KG1 (cell line): ENCODE data around the gene NUMB.
"Not testable (repeated sequence)": the region's sequence is repeated elsewhere in the genome, so short reads cannot be mapped to it uniquely, and the experiment has no call there.

Experiments
- DNase-seq: peaks from one replicate; lab custom pipeline; 2025; lab: John Stamatoyannopoulos, UW

Gene NUMB

DNA sequence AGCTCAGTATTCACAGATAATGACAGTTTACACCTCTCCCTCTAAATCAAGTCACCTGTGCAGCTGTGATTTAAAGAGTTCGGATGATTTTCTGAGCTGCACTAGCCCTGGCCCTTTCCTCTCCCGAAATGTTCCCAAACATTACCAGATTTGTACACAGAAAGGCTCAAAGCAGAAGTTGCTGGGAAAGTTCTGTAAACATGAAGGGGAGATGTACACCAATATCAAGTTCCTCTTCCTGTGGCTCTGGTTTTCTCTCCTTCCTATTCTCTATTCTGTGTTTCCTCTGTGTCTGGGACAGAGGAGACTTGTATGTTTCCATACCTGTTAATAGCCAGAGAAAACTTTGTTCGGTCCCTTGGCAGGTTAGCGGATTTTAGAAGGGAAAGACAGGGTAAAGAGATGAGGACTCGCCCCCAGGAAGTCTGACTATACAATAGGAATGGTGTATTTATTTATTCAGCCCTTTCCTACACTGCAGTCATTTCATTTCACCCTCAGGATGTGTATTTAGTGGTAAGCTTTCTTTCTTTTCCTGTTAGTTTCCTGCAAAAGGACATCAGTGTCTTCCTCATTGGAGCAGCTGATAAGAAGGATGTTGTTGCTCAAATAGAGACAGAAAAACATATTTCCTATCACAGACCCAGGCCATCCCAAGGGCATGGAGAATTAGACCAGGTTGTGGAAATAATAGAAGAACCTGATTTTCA lies 7.6 kb upstream of the NUMB start:
- DNase-seq = no peak

DNA sequence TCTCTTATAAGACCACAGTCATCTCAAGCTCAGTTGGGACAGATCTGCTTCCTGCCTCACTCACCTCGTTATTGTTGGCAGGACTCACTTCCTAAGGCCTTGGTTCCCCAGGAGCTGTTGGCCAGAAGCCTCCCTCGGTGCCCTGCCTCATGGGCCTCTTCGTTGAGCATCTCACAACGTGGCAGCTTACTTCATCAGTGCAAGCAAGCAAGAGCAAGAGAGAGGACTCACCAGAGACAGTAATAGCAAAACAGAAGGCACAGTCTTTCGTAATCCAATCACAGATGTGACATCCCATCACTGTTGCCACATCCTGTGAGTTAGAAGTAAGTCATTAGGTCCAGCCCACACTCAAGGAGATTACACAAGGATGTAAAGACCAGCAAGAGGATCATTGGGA lies 5.1 kb upstream of the NUMB start:
- no peak for DNase-seq

DNA sequence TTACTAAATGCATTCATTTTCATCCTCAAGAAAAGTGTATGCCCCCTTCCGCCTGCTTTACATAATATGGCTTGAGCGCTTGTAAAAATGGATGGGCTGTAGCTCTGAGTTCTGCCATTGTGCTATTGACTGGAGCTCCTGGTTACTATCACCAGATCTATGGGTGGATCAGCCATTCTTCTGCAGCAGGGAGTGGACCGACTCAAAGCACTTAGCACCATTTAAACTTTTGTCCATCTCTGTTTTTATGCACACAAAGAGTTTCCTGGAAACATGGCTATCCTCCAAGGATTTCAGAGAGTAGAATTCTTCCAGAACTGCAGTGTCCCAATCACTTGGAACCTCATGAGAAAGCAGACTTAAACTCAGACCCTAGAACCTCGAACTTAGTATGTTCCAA lies 4.5 kb upstream of the NUMB start:
- DNase-seq = no peak

DNA sequence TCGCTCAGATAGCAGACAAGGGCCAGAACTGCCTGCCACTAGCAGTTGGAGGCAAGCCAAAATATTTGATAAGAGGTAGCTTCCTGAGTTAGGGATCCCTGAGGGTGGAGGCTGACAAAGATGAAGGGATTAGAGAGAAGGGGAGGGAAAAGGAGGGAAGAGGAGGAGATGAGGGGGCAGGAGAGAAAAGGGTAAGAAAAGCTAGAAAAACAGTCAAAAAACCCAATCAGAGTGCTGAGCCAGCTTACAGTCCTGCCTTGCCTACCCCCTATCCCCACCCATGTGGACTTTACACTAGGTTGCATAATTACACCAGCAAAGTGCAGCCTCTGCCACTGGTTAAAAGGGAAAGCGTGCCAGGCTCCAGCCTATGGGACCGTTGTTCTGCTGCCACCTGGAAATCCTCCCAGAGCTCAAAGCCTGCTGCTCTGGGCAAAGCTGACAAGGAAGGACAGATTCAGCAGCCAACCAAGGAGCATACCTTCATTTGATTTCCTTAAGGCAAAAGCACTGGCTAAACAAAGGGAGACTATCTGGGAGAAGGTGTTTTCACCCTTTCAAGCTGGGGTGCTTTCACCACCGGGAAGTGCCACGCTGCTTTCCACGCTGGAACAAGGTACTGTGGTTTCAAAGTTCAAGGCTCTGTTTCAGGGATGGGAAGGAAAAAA lies 3.8 kb upstream of the NUMB start:
- no peak for DNase-seq

DNA sequence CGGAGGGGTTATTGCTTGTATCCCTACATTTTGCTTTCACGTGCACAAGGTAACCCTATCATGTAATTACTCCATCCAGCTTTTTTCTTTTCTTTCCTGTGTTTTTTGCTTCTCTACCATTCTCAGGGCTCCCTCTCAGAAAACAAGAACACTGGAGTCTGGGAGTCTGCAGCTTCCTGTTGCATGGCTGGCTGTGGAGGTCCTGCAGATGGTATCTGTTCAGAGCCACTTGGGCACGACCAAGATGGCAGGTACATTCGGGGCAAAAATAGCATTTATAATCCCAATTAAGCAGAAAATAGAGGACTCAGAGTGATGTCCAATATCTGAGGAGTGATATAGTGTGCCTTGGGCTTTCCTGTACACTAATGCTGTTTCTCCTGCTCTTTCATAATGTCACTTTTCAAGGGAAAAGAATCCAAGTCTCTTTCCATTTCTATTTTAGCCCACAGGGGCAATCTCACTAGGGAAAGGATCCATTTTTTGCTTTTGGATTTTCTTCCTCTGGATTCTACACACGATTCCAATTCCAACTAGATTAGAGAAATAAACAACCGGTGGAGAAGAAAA lies 3.2 kb upstream of the NUMB start:
- no peak for DNase-seq

DNA sequence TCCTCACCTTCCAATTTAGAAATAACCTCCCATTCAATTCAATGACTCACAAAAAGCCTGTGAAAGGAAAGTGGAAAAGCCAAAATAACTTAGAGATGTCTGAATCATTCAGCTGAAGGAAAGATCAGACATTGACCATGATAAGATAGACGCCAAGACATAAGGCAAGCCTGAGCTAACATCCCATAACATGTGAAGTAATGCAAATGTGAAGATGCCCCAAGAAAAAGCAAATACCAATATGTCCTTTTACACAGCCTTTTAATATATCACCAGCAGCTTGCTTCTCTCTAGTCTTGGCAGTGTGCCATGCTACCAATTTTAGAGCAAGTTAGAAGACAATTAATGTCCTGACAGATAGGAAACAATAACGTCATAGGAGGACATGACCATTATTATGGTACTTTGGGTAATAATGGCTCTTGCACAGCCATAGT lies 2.4 kb upstream of the NUMB start:
- no peak for DNase-seq

DNA sequence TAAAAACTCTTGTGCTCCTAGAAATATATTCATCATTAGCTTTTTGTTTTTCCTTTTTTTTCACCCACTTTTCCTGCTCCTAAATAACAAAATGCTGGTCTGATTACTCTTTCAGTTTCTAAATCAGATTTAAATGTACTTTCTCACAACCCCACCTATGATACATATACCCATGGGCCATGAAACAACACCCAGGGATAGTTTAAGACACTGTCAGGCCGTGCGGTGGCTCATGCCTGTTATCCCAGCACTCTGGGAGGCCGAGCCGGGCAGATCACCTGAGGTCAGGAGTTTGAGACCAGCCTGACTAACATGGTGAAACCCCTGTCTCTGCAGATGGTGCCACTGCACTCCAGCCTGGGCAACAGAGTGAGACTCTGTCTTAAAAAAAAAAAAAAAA lies 1.6 kb upstream of the NUMB start:
- no peak for DNase-seq

DNA sequence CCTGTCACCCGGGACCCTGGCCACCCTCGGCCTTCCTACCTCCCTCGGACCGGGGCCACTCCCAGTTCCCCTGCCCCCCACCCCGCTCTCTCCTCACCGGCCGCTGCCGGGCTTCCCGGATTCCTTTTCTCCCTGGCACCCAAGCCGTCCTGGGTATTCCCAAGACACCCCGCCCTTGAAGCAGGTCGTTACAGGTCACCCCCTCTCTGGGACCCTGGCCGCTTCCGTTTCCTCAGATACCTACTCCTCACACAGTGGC lies 493 bp downstream of the NUMB start:
- no peak for DNase-seq

DNA sequence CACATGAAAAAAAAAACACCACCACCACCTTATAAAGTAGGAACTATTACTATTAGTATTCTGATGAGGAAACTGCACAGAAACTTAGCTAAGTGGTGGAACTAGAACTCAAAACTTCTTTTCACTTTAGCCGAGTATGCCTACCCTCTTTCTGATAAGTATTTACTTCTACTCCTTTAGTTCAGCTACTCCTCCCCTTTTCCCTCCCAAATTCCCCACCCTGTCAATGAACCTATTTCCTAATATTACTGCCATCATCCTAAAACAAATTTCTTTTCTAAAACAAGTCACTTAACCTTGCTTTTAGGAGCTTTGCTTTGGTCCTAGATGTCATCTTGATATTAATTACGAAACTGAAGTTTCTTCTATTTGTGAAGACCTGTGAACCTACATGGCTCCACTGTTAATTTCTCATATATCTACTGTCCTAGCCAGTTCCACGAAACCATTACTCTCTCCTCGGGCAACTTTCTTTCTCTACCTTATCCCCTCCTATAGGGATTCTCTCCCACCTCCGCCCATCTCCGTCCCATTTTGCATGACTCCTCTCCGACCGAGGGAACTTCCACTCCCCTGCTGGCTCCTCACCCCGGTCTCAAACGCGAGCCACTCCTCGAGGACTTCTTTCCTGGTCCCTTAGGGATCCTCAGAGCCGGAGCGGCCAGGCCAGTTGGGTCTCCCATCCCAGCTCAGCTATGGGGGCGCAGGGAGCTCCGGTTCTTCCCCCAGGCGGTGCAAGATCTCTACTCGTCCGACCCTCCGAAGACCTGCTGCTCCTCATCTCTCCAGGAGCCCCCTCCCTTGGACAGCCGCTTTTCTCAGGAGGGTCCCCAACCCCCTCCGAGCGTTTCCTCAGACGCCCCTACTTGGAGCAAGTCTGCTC lies 1.1 kb downstream of the NUMB start:
- DNase-seq = no peak

DNA sequence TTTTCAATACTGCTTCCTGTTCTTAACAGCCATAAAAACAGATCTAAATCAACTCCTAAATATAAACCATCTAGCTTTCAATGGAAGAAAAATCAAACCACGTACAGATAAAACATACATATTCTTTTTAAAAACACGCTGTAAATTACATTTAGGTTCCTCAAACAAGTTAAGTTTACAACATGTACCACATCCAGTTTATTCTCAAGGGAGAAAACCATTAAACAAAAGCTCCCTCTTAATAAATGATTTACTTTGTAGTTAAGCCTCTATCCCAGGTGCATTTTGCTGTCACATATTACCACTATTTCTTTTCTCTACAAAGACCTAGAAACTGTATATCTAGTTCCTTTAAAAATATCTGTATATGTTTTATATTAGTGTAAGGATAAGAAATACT lies 3.1 kb downstream of the NUMB start:
- no peak for DNase-seq

DNA sequence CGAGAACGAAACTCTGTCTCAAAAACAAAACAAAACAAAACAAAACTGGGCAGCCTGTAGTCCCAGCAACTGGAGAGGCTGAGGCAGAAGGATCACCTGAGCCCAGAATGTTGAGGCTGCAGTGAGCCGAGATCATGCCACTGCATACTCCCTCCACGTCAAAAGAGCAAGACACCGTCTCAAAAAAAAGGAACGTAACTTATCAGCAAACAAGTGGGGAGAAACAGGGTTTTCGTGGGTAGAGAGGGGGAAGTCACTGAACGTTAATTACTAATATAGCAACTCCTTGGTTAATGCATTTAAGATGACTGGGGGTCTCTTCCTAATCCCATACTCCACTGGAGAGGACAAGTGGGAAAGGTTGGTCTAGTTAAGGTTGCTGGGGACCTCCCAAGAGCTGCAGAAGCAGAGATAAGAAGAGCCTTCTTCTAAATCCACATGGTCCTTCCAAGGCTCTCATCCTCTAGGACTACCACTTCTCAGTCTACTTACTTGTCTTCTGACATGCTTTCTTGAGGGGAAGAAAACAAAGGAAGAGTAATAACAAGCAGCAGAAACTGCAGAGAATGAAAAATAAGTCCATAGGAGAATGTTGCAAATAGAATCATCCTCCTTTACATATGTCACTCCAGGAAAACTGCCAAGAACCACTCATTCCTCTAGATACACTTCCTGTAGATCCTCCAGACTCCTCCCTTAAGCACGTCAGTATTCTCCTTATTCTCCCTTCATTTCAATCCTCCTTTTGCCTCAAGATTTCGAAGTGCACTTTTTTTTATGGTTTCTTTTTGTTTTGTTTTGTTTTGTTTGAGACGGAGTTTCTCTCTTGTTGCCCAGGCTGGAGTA lies 5.8 kb downstream of the NUMB start:
- no peak for DNase-seq

DNA sequence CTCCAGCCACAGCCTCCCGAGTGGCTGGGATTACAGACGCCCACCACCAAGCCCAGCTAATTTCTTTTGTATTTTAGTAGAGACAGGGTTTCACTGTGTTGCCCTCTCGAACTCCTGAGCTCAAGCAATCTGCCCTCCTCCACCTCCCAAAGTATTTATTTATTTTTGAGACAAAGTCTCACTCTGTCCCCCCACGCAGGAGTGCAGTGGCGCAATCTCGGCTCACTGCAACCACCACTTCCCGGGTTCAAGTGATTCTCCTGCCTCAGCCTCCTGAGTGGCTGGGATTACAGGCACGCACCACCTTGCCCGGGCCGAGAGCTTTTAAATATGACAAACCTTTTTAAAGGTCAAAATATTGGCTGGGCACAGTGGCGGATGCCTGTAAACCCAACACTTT lies 14.6 kb downstream of the NUMB start:
- DNase-seq = no peak

DNA sequence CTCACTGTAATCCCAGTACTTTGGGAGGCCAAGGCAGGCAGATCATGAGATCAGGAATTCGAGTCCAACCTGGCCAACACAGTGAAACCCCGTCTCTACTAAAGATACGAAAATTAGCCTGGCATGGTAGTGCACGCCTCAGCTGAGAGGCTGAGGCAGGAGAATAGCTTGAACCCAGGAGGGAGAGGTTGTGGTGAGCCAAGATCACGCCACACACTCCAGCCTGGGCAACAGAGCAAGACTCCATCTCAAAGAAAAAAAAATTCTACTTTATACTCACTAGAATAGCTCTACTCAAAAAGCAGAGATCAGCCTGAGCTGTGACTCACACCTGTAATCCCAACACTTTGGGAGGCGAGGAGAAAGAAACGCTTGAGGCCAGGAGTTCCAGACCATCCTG lies 17.1 kb downstream of the NUMB start:
- no peak for DNase-seq

DNA sequence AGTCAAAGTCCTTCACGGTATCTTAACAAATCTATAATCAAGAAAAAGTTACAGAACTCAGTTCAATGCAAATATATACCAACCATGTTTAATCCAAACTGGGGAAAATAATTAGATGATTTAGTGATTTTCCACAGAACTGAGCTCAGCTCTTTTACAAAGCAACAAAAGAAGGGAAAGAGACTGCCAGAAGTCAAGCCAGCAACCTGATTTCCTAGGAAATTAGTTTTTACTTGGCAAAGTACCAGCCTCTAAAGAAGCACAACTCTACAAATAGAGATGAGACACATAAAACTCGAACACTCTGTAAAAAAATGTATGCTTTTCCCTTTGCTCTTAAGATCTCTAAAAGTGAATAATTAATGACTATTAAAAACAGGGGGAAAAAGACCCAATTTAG lies 19.4 kb downstream of the NUMB start:
- no peak for DNase-seq

DNA sequence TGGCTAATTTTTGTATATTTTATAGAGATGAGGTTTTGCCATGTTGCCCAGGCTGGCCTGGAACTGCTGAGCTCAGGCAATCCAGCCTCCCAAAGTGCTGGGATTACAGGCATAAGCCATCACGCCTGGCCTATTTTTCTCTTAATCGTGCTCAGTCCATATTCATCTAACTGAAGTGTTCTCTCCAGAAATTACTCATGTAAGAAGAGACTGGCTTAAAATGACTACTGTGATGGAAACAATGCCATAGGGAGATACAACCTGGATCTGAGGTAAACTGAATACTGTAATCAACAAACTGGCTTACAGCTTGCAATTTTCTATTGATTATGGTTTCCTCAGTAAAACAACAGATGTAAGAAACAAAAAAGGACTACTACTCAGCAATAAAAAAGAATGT lies 21.1 kb downstream of the NUMB start:
- no peak for DNase-seq

DNA sequence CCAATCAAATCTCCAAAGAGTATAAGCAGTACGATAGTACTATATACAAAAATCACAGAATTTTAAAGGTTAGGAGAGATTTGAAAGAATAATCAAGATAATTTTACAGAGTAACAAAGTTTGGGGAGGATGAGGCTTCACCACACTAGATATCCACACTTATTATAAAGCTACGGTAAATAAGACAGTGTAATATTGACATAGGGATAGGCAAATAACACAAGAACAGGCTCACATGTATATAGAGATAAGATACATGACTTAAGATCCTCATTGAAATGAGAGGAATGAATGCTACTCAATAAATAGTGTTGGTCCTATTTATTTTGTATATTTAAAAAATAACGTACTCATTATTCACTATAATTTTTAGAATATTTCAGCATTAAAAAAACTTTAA lies 26.2 kb downstream of the NUMB start:
- DNase-seq = no peak

DNA sequence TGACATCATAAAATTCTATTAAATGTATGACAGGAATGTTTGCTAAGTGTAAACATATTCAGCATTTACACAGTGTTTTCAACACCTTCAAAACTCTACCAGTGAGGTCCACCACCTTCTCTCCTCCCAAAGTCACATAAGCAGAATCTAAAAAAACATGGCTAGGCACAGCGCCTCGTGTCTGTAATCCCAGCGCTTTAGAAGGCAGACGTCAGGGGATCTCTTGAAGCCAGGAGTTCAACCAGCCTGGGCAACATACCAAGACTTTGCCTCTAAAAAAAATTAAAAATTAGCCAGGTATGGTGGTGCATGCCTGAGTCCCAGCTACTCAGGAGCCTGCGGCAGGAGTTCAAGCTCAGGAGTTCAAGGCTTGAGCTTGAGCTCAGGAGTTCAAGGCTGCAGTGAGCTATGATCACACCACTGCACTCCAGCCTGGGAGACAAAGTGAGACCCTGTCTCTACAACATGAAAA lies 30.0 kb downstream of the NUMB start:
- no peak for DNase-seq

DNA sequence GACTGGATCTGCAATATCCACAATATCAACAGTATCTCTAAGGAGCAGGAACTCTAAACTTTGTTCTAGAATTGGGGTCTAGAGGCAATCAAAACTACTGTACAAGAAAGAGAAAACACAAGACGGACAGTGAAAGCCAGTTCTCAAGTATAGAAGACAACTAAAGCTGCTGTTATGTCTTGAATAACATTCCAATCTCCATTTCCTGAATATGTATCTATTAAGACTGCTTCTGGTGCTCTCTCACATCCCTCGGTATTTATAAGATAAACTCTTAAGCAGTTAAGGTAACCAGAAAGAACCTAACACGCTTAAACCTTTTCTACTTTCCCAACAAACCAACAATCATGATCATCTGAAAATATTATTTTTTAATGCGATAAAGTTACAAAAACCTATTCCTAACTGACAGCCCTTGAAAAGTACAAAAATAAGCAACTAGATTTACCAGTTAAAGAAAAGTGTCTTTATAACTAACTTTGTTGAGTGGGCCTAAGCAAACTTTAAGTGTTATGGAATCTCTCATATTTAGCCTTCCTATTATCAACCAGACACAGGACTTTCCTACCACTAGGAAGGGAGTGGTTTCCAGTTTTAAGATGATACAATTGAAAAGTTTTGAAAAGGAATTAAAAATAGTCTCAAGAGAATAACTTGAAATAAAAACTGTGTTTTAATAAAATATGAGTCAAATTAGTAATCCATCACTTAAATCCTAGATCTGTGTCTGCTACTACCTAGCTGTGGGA lies 30.7 kb downstream of the NUMB start:
- DNase-seq = no peak

DNA sequence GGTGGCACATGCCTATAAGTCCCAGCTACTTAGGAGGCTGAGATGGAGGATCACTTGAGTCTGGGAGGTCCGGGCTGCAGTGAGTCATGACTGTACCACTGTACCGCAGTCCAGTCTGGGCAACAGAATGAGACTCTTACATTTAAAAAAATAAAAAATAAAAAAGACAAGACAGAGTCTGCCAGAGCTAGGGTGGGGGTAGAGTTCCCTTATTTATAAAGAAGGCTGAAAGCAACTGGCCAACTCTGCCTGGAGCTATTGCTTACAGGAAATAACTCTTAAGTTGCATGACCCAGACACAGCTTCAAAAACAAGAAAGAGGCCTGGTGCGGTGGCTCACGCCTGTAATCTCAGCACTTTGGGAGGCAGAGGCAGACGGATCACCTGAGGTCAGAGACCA lies 31.5 kb downstream of the NUMB start:
- no peak for DNase-seq

DNA sequence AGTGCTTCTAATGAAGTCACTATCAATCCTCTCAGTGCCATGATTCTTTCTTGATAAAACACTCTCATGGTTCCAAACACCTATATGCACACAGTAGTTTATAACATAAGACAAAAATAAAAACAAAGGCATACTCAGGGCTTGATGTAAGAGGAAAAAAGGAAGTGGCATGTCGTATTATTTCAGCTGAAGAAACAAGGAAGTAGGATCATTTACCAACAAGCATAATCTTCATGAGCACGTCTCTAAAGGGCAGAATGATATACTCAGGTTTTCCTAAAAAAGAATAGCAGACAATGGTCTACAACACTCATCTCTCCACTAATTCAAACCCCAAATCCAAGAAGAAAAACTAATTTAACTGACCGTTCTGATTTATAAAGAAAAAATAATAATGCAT lies 33.9 kb downstream of the NUMB start:
- DNase-seq = no peak

DNA sequence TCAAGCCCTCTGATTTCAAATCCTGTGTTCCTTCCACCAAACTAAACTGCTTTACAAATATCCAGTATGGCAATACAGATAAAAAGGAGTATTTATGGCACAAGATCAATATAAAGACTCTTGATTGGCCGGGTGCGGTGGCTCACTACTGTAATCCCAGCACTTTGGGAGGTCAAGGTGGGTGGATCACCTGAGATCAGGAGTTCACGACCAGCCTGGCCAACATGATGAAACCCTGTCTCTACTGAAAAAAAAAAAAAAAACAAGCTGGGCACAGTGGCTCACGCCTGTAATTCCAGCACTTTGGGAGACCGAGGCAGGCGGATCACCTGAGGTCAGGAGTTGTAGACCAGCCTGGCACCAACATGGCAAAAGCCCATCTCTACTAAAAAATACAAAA lies 35.3 kb downstream of the NUMB start:
- DNase-seq = not testable (repeated sequence)
